Mesenchymal stem cell (in vitro differentiated cells and primary cell): Measurements from ENCODE around the gene TBC1D19.
"Not testable (repeated sequence)": the region's sequence is repeated elsewhere in the genome, so short reads cannot be mapped to it uniquely, and the experiment has no call there.

Experiments used
- DNase-seq: peaks from one replicate; pipeline ENCODE4 v3.0.0-alpha.2; 2013
- H2AFZ ChIP-seq: one replicate; pipeline ENCODE4 v1.6.1; 2013; ENCODE audit warnings: low read depth, mild to moderate bottlenecking, control low read depth, inconsistent platforms, low read length, moderate library complexity
- H2AK5ac ChIP-seq: 2 replicates; pipeline ENCODE4 v1.6.1; 2013; ENCODE audit warnings: low read length, moderate library complexity, mild to moderate bottlenecking, inconsistent platforms; ENCODE audit not compliant: severe bottlenecking
- H2BK120ac ChIP-seq: one replicate; pipeline ENCODE4 v1.6.1; 2013; ENCODE audit warnings: low read depth, mild to moderate bottlenecking, inconsistent platforms, low read length, moderate library complexity
- H2BK12ac ChIP-seq, 2 experiments: one replicate each; pipeline ENCODE4 v1.6.1; 2013; ENCODE audit warnings: inconsistent platforms in 2 of 2, low read length in 2 of 2, mild to moderate bottlenecking in 2 of 2, moderate library complexity in 2 of 2, control low read depth in 1 of 2
- H2BK15ac ChIP-seq: one replicate; pipeline ENCODE4 v1.6.1; 2013; ENCODE audit warnings: mild to moderate bottlenecking, low read depth, inconsistent platforms; ENCODE audit not compliant: poor library complexity, severe bottlenecking
- H2BK5ac ChIP-seq: 2 replicates; pipeline ENCODE4 v1.6.1; 2013; ENCODE audit warnings: low read depth, mild to moderate bottlenecking, low read length, control low read depth, inconsistent platforms; ENCODE audit not compliant: poor library complexity, severe bottlenecking
- H3K14ac ChIP-seq, 2 experiments: one replicate each; pipeline ENCODE4 v1.6.1; 2013; ENCODE audit warnings: inconsistent platforms in 2 of 2, low read length in 2 of 2, control low read depth in 1 of 2, mild to moderate bottlenecking in 1 of 2, moderate library complexity in 1 of 2
- H3K18ac ChIP-seq, 2 experiments: one replicate each; pipeline ENCODE4 v1.6.1; 2013; ENCODE audit warnings: inconsistent platforms in 2 of 2, low read length in 2 of 2, control low read depth in 1 of 2, low read depth in 1 of 2, mild to moderate bottlenecking in 1 of 2
- H3K23ac ChIP-seq, 2 experiments: one replicate each; pipeline ENCODE4 v1.6.1; 2013; ENCODE audit warnings: inconsistent platforms in 2 of 2, low read length in 2 of 2, mild to moderate bottlenecking in 2 of 2, moderate library complexity in 2 of 2, control low read depth in 1 of 2
- H3K27ac ChIP-seq: 2 replicates; pipeline ENCODE4 v1.5.1; 2013; ENCODE audit warnings: mild to moderate bottlenecking, moderate library complexity, low read length, control low read depth, inconsistent platforms; ENCODE audit not compliant: poor library complexity, severe bottlenecking
- H3K27me3 ChIP-seq, 2 experiments: 2 replicates each; pipeline versions ENCODE4 v1.6.1 to v1.7.0; 2013; ENCODE audit warnings: low read length in 2 of 2, mild to moderate bottlenecking in 2 of 2, moderate library complexity in 2 of 2, control low read depth in 1 of 2, inconsistent platforms in 1 of 2; ENCODE audit not compliant: control insufficient read depth in 1 of 2, insufficient read depth in 1 of 2
- H3K36me3 ChIP-seq, 2 experiments: 2 replicates each; pipeline versions ENCODE4 v1.6.1 to v1.7.0; 2013; ENCODE audit warnings: low read length in 2 of 2, control low read depth in 1 of 2, inconsistent platforms in 1 of 2, low read depth in 1 of 2, mild to moderate bottlenecking in 1 of 2; ENCODE audit not compliant: insufficient read depth in 2 of 2, control insufficient read depth in 1 of 2
- H3K4ac ChIP-seq, 2 experiments: one replicate each; pipeline ENCODE4 v1.6.1; 2013; ENCODE audit warnings: inconsistent platforms in 2 of 2, low read length in 2 of 2, mild to moderate bottlenecking in 2 of 2, moderate library complexity in 2 of 2, control low read depth in 1 of 2, low read depth in 1 of 2
- H3K4me1 ChIP-seq: 2 replicates; pipeline ENCODE4 v1.6.1; 2013; ENCODE audit warnings: low read depth, low read length, control low read depth; ENCODE audit not compliant: control insufficient read depth, insufficient read depth
- H3K4me2 ChIP-seq: 2 replicates; pipeline ENCODE4 v1.6.1; 2013; ENCODE audit warnings: low read length, mild to moderate bottlenecking, inconsistent platforms; ENCODE audit not compliant: poor library complexity, severe bottlenecking
- H3K4me3 ChIP-seq, 2 experiments: 2 replicates each; pipeline versions ENCODE4 v1.5.1 to v1.7.0; 2013; ENCODE audit warnings: low read length in 2 of 2, mild to moderate bottlenecking in 2 of 2, control low read depth in 1 of 2, low read depth in 1 of 2; ENCODE audit not compliant: insufficient read depth in 1 of 2
- H3K79me1 ChIP-seq: replicated peaks from 2 replicates; pipeline ENCODE4 v1.6.1; 2013; ENCODE audit warnings: mild to moderate bottlenecking, control low read depth, low read length, inconsistent platforms; ENCODE audit not compliant: poor library complexity, severe bottlenecking
- H3K9ac ChIP-seq: 2 replicates; pipeline ENCODE4 v1.7.0; 2013; ENCODE audit warnings: mild to moderate bottlenecking, low read length, moderate library complexity
- H3K9me3 ChIP-seq: 2 replicates; pipeline ENCODE4 v1.7.0; 2013; ENCODE audit warnings: mild to moderate bottlenecking, low read length; ENCODE audit not compliant: control insufficient read depth
- H4K8ac ChIP-seq: one replicate; pipeline ENCODE4 v1.6.1; 2013; ENCODE audit warnings: inconsistent platforms, mild to moderate bottlenecking, low read length, moderate library complexity
- H4K91ac ChIP-seq: one replicate; pipeline ENCODE4 v1.6.1; 2013; ENCODE audit warnings: mild to moderate bottlenecking, low read length, inconsistent platforms
- WGBS: methylation state at CpG from one replicate; pipeline ENCODE4 v1.1.7; 2013; ENCODE audit warnings: mixed read lengths; 5-methylcytosine and 5-hydroxymethylcytosine counted together

The TBC1D19 gene

GRCh38 chr4:26634237-26634636 is 50.4 kb downstream of the TBC1D19 start:
- Histone ChIP-seq H2BK120ac (no peak overlapping the region), H3K79me1 (peaks cover 6% of the 10 kb centered on the region), H3K14ac (no peak overlapping the region), H3K27ac (no peak overlapping the region), H3K27me3 (no peaks in the 10 kb centered on the region), H3K4me2 (no peak overlapping the region), H3K4me1 (no peaks in the 10 kb centered on the region), H4K8ac (no peak overlapping the region), H3K18ac (no peak overlapping the region), H3K36me3 (peaks cover 0 to 43% of the 10 kb centered on the region in 2 experiments), H2BK5ac (no peak overlapping the region), H3K23ac (no peak overlapping the region), H3K4me3 (no peak overlapping the region), H2AFZ (no peak overlapping the region), H3K4ac (no peak overlapping the region), H2BK15ac (no peak overlapping the region), H2BK12ac (no peak overlapping the region), H2AK5ac (no peak overlapping the region), H3K9ac (no peak overlapping the region), H3K9me3 (no peaks in the 10 kb centered on the region), H4K91ac (no peak overlapping the region)
- DNase-seq = no peak
- 100% methylated on average over 1 of the region's 2 CpGs for WGBS

- Histone ChIP-seq H2AK5ac (no peak overlapping the region), H3K4me2 (no peak overlapping the region)
Measured at GRCh38 chr4:26636458-26636857, 52.6 kb downstream of the TBC1D19 start.

GRCh38 chr4:26640639-26641038 is 56.8 kb downstream of the TBC1D19 start:
- not testable (repeated sequence) for H3K79me1 ChIP-seq, H2BK12ac ChIP-seq, H3K27me3 ChIP-seq, H2BK15ac ChIP-seq, H2BK5ac ChIP-seq, H3K4me1 ChIP-seq, H3K9ac ChIP-seq, H3K14ac ChIP-seq, H2AFZ ChIP-seq, H3K4ac ChIP-seq, H3K18ac ChIP-seq, H3K9me3 ChIP-seq, H3K27ac ChIP-seq, H4K8ac ChIP-seq, H3K4me2 ChIP-seq, H4K91ac ChIP-seq, H3K4me3 ChIP-seq, DNase-seq, H2AK5ac ChIP-seq, H3K23ac ChIP-seq, H2BK120ac ChIP-seq
- WGBS = 97% methylated on average over 8 of the region's 8 CpGs
- peaks cover 11 to 40% of the 10 kb centered on the region in 2 experiments for H3K36me3 ChIP-seq

More at GRCh38 chr4:26636458-26636857, 52.6 kb downstream of the TBC1D19 start:
- H3K9me3 ChIP-seq = peaks cover 2% of the 10 kb centered on the region
- no peak overlapping the region for H4K8ac ChIP-seq
- H2BK12ac ChIP-seq = no peak overlapping the region
- no peak overlapping the region for H3K23ac ChIP-seq
- H3K4me3 ChIP-seq = no peak overlapping the region
- no peaks in the 10 kb centered on the region for H3K27me3 ChIP-seq
- no peak overlapping the region for H3K4ac ChIP-seq
- H4K91ac ChIP-seq = no peak overlapping the region
- H2BK15ac ChIP-seq = no peak overlapping the region
- DNase-seq = no peak
- peaks cover 11 to 50% of the 10 kb centered on the region in 2 experiments for H3K36me3 ChIP-seq
- H3K79me1 ChIP-seq = peaks cover 5% of the 10 kb centered on the region
- H3K27ac ChIP-seq = no peak overlapping the region
- H3K14ac ChIP-seq = no peak overlapping the region
- H2AFZ ChIP-seq = no peak overlapping the region
- H3K9ac ChIP-seq = no peak overlapping the region
- H2BK5ac ChIP-seq = no peak overlapping the region
- no peak overlapping the region for H3K18ac ChIP-seq
- H2BK120ac ChIP-seq = no peak overlapping the region
- no peaks in the 10 kb centered on the region for H3K4me1 ChIP-seq

GRCh38 chr4:26647523-26648224 is 63.8 kb downstream of the TBC1D19 start:
- no peaks in the 10 kb centered on the region for H3K4me1 ChIP-seq
- no peak overlapping the region for H3K23ac ChIP-seq
- H4K8ac ChIP-seq = no peak overlapping the region
- no peak overlapping the region for H2BK120ac ChIP-seq
- H3K9me3 ChIP-seq = no peaks in the 10 kb centered on the region
- H2BK12ac ChIP-seq = no peak overlapping the region
- H3K27me3 ChIP-seq = no peaks in the 10 kb centered on the region
- DNase-seq = no peak
- H3K27ac ChIP-seq = no peak overlapping the region
- H2AK5ac ChIP-seq = no peak overlapping the region
- no peak overlapping the region for H3K14ac ChIP-seq
- no peak overlapping the region for H2AFZ ChIP-seq
- no peak overlapping the region for H3K18ac ChIP-seq
- H3K36me3 ChIP-seq = peaks cover 0 to 2% of the 10 kb centered on the region in 2 experiments
- H3K4me2 ChIP-seq = no peak overlapping the region
- no peak overlapping the region for H4K91ac ChIP-seq
- no peaks in the 10 kb centered on the region for H3K79me1 ChIP-seq
- no peak overlapping the region for H3K4ac ChIP-seq
- no peak overlapping the region for H2BK5ac ChIP-seq
- H2BK15ac ChIP-seq = no peak overlapping the region
- no peak overlapping the region for H3K9ac ChIP-seq
- WGBS = 98% methylated on average over 2 of the region's 2 CpGs
- H3K4me3 ChIP-seq = no peak overlapping the region
